ENCODE measurements around the gene CD70.

DNA sequence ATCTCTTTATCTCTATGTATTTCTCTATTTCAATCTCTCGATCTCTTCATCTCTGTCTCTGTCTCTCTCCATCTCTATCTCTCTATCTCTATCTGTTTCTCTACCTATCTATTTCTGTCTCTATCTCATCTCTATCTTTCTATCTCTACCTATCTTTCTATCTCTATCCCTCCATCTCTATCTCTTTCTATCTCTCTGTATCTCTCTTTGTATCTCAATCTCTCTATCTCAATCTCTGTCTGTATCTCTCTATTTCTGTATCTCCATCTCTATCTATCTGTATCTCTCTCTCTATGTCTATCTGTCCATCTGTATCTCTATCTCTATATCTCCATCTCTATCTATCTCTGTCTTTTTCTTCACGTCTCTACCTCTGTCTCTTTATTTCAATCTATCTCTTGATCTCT is 34.9 kb downstream of the CD70 start:
- TF ChIP-seq, protein P1, sequence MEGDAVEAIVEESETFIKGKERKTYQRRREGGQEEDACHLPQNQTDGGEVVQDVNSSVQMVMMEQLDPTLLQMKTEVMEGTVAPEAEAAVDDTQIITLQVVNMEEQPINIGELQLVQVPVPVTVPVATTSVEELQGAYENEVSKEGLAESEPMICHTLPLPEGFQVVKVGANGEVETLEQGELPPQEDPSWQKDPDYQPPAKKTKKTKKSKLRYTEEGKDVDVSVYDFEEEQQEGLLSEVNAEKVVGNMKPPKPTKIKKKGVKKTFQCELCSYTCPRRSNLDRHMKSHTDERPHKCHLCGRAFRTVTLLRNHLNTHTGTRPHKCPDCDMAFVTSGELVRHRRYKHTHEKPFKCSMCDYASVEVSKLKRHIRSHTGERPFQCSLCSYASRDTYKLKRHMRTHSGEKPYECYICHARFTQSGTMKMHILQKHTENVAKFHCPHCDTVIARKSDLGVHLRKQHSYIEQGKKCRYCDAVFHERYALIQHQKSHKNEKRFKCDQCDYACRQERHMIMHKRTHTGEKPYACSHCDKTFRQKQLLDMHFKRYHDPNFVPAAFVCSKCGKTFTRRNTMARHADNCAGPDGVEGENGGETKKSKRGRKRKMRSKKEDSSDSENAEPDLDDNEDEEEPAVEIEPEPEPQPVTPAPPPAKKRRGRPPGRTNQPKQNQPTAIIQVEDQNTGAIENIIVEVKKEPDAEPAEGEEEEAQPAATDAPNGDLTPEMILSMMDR (conservative IDR thresholded peaks at IDR 0.05; ENCODE audit: low read depth, low read length) = no peak
- no peak for TF ChIP-seq EZH2 (IDR thresholded peaks at IDR 0.05; ENCODE audit: borderline replicate concordance, low read depth, low read length, poor library complexity, severe bottlenecking)
